T-helper 2 cell treated with Interferon-gamma antibody and Interleukin-4, amounts not matched to agents 5 μg/mL and 100 μg/mL, for 36 hours (primary cell): Measurements from ENCODE around the gene CALD1.
"Not testable (repeated sequence)": the region's sequence is repeated elsewhere in the genome, so short reads cannot be mapped to it uniquely, and the experiment has no call there.

Experiments
- DNase-seq: peaks from one replicate; pipeline ENCODE4 v3.0.0; 2021; ENCODE audit warnings: low spot score
- H3K27ac Mint-ChIP-seq: one replicate; pipeline ENCODE4 v1.8.0; 2021; ENCODE audit warnings: mild to moderate bottlenecking, mixed read lengths
- H3K27me3 Mint-ChIP-seq: one replicate; pipeline ENCODE4 v1.8.0; 2021; ENCODE audit warnings: low read depth, mixed read lengths
- H3K36me3 Mint-ChIP-seq: one replicate; pipeline ENCODE4 v1.8.0; 2021; ENCODE audit warnings: low read depth, mixed read lengths
- H3K4me1 Mint-ChIP-seq: one replicate; pipeline ENCODE4 v1.8.0; 2021; ENCODE audit warnings: low read depth, mixed read lengths
- H3K4me3 Mint-ChIP-seq: one replicate; pipeline ENCODE4 v1.8.0; 2022; ENCODE audit warnings: mild to moderate bottlenecking, moderate library complexity, mixed read lengths
- H3K9me3 Mint-ChIP-seq: one replicate; pipeline ENCODE4 v1.8.0; 2021; ENCODE audit warnings: mixed read lengths

Gene CALD1

DNA sequence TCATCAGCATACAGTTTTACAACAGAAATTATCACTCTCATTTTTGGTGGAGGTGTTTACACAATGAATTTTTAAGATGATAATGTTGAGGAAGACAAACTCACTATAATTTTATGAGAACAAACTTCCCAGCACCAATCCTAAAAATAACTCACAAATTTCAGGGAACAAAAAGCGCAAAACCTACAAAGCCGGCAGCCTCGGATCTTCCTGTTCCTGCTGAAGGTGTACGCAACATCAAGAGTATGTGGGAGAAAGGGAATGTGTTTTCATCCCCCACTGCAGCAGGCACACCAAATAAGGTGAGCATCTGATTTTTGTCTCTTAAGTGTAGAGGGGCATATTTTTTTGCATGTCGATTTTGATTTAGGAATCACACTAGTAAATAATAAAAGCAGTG, 180.4 kb downstream of the CALD1 start:
- Mint-ChIP-seq H3K4me3 (no peak overlapping the region), H3K4me1 (no peaks in the 10 kb centered on the region), H3K27ac (no peak overlapping the region), H3K27me3 (no peaks in the 10 kb centered on the region), H3K36me3 (no peaks in the 10 kb centered on the region), H3K9me3 (no peaks in the 10 kb centered on the region)
- DNase-seq, result no peak

- Mint-ChIP-seq H3K4me3 (no peak overlapping the region), H3K9me3 (no peaks in the 10 kb centered on the region), H3K36me3 (no peaks in the 10 kb centered on the region), H3K27ac (no peak overlapping the region), H3K4me1 (no peaks in the 10 kb centered on the region), H3K27me3 (no peaks in the 10 kb centered on the region)
- no peak for DNase-seq
Measured at GRCh38 chr7:134962270-134962780, 182.9 kb downstream of the CALD1 start.

DNA sequence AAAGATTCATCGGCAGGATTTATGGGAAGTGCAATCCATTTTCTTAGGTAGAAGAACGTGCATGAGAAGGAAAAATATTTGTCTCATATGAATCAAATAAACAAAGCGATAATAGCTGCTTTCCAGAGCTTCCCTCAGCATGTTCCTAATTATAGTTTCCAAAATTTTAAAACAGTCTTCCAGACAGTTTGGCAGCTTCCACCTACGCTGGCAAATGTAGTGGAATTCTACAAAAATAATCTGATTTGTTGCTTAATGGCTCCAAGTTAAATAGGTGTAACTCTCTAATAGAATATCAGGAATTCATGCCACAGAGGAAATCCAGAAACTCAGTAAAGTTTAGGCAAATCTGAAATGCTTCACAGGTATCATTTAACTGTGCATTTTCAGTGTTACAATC, 183.6 kb downstream of the CALD1 start:
- no peaks in the 10 kb centered on the region for H3K27me3 Mint-ChIP-seq
- no peak overlapping the region for H3K4me3 Mint-ChIP-seq
- no peaks in the 10 kb centered on the region for H3K4me1 Mint-ChIP-seq
- no peak overlapping the region for H3K27ac Mint-ChIP-seq
- no peaks in the 10 kb centered on the region for H3K9me3 Mint-ChIP-seq
- DNase-seq, result no peak
- no peaks in the 10 kb centered on the region for H3K36me3 Mint-ChIP-seq

DNA sequence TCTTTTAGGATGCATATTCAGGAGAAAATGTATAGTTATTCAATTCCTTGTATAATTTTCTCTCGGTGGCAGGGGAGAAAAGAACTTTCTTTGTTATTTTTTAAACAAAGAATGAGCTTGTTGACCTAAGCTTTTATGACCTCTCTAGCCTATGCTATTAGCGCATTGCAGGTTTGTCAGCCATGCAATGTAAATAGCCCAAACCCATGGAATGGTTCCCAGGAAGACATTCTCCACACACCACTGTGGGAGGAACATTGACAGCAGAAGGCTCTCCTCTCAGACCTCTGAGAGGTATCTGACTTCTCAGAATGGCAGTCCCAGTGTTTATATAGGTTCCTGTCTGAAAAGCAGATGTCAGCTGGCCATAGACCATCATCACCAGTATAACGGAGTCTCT, 187.3 kb downstream of the CALD1 start:
- H3K27me3 Mint-ChIP-seq, result no peaks in the 10 kb centered on the region
- H3K4me3 Mint-ChIP-seq, result no peak overlapping the region
- H3K36me3 Mint-ChIP-seq, result no peaks in the 10 kb centered on the region
- no peak overlapping the region for H3K27ac Mint-ChIP-seq
- no peaks in the 10 kb centered on the region for H3K9me3 Mint-ChIP-seq
- DNase-seq, result no peak
- H3K4me1 Mint-ChIP-seq, result no peaks in the 10 kb centered on the region

- H3K4me1 Mint-ChIP-seq, result no peaks in the 10 kb centered on the region
- no peaks in the 10 kb centered on the region for H3K9me3 Mint-ChIP-seq
- no peak overlapping the region for H3K4me3 Mint-ChIP-seq
- peaks cover 7% of the 10 kb centered on the region for H3K27me3 Mint-ChIP-seq
- DNase-seq, result no peak
- H3K36me3 Mint-ChIP-seq, result no peaks in the 10 kb centered on the region
- no peak overlapping the region for H3K27ac Mint-ChIP-seq
Measured at GRCh38 chr7:134968110-134968509, 188.7 kb downstream of the CALD1 start.

GRCh38 chr7:134981645-134982044, 202.2 kb downstream of the CALD1 start:
- not testable (repeated sequence) for H3K36me3 Mint-ChIP-seq, H3K4me1 Mint-ChIP-seq, H3K27ac Mint-ChIP-seq, DNase-seq, H3K9me3 Mint-ChIP-seq, H3K4me3 Mint-ChIP-seq
- peaks cover 20% of the 10 kb centered on the region for H3K27me3 Mint-ChIP-seq

DNA sequence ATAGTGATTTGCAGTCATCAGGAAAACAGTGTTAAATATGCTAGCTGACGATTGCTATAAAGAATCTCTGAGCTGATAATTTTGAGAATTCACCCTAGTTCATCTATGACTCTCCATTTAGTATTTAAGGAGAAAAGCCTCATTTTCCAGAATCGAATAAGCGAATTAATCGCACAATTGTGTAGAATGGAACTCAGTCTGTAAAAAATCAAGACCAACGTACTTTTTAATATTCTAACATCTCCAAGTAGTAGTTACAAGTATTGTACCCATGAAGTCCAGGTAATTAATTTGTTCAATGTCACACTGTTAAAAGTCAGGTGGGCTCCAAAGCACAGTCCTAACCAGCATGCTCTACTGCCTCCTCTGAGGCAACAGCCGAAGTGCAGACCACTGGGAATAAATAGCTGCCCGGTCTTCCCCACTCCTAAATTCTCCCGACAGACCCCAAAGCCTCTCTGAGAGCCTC, 206.5 kb downstream of the CALD1 start:
- Mint-ChIP-seq H3K4me3 (peak overlapping the region; percentile 98), H3K9me3 (peaks cover 5% of the 10 kb centered on the region), H3K27me3 (no peaks in the 10 kb centered on the region), H3K36me3 (peaks cover 11% of the 10 kb centered on the region), H3K27ac (peak overlapping the region; percentile 94), H3K4me1 (peaks cover 13% of the 10 kb centered on the region)
- DNase-seq, result no peak

GRCh38 chr7:134986363-134987251, 207.2 kb downstream of the CALD1 start, which contains the start of gene AGBL3:
TSS of gene AGBL3 (plus strand) at chr7:134986508. CDS start at chr7:134987934, 1,426 bp downstream.
- H3K4me1 Mint-ChIP-seq, result peaks cover 19% of the 10 kb centered on the region
- peak; percentile 85 for DNase-seq
- H3K27ac Mint-ChIP-seq, result peak within 1 kb of the TSS; percentile 94
- H3K27me3 Mint-ChIP-seq, result no peaks in the 10 kb centered on the region
- H3K9me3 Mint-ChIP-seq, result no peaks in the 10 kb centered on the region
- H3K4me3 Mint-ChIP-seq, result peak within 1 kb of the TSS; percentile 98
- peaks cover 17% of the 10 kb centered on the region for H3K36me3 Mint-ChIP-seq

GRCh38 chr7:134988161-134988560, 208.7 kb downstream of the CALD1 start:
- no peaks in the 10 kb centered on the region for H3K9me3 Mint-ChIP-seq
- H3K4me1 Mint-ChIP-seq, result peaks cover 26% of the 10 kb centered on the region
- peaks cover 21% of the 10 kb centered on the region for H3K36me3 Mint-ChIP-seq
- H3K27me3 Mint-ChIP-seq, result no peaks in the 10 kb centered on the region
- DNase-seq, result no peak
- H3K27ac Mint-ChIP-seq, result no peak overlapping the region
- no peak overlapping the region for H3K4me3 Mint-ChIP-seq

- H3K4me1 Mint-ChIP-seq, result peaks cover 37% of the 10 kb centered on the region
- peaks cover 32% of the 10 kb centered on the region for H3K36me3 Mint-ChIP-seq
- no peak overlapping the region for H3K4me3 Mint-ChIP-seq
- no peaks in the 10 kb centered on the region for H3K27me3 Mint-ChIP-seq
- no peak overlapping the region for H3K27ac Mint-ChIP-seq
- H3K9me3 Mint-ChIP-seq, result no peaks in the 10 kb centered on the region
- no peak for DNase-seq
Measured at GRCh38 chr7:134991469-134992339, 212.3 kb downstream of the CALD1 start.

DNA sequence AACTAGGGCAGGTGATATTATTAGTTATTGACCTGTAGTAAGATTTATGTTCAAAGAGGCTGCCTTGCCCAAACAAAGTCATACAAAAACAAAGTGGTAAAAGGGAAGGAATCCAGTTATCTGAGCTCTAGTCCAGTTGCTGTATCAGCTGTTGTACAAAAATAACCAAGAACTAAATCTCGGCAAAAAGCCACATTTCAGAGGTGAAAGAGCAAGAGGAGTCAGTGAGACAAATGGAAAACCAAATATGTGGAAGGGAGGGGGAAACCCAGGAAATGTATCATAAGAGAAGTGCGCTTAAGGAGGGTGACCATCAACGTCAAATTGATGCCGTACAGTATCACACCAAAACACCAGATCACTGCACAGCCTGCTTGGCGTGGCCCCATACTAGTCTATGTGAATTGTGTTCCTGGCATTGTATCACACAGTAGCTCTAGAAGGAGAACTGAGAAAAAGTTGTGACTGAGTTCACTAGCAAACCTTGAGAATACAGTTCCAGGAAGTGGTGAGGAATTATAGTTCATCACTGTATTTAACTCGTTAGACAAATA, 213.3 kb downstream of the CALD1 start:
- H3K27ac Mint-ChIP-seq, result peak overlapping the region; percentile 67
- peaks cover 33% of the 10 kb centered on the region for H3K36me3 Mint-ChIP-seq
- no peak for DNase-seq
- no peaks in the 10 kb centered on the region for H3K27me3 Mint-ChIP-seq
- H3K4me3 Mint-ChIP-seq, result peak overlapping the region; percentile 27
- H3K4me1 Mint-ChIP-seq, result peaks cover 34% of the 10 kb centered on the region
- no peaks in the 10 kb centered on the region for H3K9me3 Mint-ChIP-seq

- no peak overlapping the region for H3K4me3 Mint-ChIP-seq
- H3K4me1 Mint-ChIP-seq, result peaks cover 31% of the 10 kb centered on the region
- H3K36me3 Mint-ChIP-seq, result peaks cover 31% of the 10 kb centered on the region
- no peaks in the 10 kb centered on the region for H3K27me3 Mint-ChIP-seq
- no peak overlapping the region for H3K27ac Mint-ChIP-seq
- no peak for DNase-seq
- H3K9me3 Mint-ChIP-seq, result no peaks in the 10 kb centered on the region
Measured at GRCh38 chr7:134993877-134994456, 214.5 kb downstream of the CALD1 start.

- no peak overlapping the region for H3K4me3 Mint-ChIP-seq
- peaks cover 29% of the 10 kb centered on the region for H3K4me1 Mint-ChIP-seq
Measured at GRCh38 chr7:134995239-134996096, 216.0 kb downstream of the CALD1 start.

More at GRCh38 chr7:134995239-134996096, 216.0 kb downstream of the CALD1 start:
- H3K9me3 Mint-ChIP-seq, result no peaks in the 10 kb centered on the region
- peaks cover 27% of the 10 kb centered on the region for H3K36me3 Mint-ChIP-seq
- no peaks in the 10 kb centered on the region for H3K27me3 Mint-ChIP-seq
- DNase-seq, result no peak
- H3K27ac Mint-ChIP-seq, result no peak overlapping the region
